Measurements from ENCODE around the gene PLA2G15.

Gene PLA2G15

GRCh38 chr16:68216240-68216639, 28.9 kb upstream of the PLA2G15 start:
- TF ChIP-seq, protein P1, sequence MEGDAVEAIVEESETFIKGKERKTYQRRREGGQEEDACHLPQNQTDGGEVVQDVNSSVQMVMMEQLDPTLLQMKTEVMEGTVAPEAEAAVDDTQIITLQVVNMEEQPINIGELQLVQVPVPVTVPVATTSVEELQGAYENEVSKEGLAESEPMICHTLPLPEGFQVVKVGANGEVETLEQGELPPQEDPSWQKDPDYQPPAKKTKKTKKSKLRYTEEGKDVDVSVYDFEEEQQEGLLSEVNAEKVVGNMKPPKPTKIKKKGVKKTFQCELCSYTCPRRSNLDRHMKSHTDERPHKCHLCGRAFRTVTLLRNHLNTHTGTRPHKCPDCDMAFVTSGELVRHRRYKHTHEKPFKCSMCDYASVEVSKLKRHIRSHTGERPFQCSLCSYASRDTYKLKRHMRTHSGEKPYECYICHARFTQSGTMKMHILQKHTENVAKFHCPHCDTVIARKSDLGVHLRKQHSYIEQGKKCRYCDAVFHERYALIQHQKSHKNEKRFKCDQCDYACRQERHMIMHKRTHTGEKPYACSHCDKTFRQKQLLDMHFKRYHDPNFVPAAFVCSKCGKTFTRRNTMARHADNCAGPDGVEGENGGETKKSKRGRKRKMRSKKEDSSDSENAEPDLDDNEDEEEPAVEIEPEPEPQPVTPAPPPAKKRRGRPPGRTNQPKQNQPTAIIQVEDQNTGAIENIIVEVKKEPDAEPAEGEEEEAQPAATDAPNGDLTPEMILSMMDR (IDR thresholded peaks at IDR 0.05) = no peak

DNA sequence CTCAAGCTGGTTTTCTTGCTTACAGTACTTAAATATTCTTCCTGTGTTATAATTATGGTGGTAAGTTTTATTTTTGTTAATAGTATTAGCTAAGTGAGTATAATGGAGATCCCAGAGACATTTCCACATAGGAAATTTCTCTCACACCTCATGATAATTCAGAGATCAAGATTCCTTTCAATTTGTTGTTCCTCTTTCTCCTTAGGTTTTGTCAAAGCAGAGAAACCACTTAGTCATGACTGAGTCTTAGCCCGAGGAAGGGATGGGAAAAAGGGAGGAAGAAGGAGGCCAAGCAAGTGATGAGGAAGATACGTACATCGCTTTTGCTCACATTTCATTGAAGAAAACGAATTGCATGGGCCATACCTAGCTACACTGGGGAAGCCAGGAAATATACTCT, 27.7 kb upstream of the PLA2G15 start:
- TF ChIP-seq, protein P1 (IDR thresholded peaks at IDR 0.05) = no peak

- TF ChIP-seq, protein P1 (IDR thresholded peaks at IDR 0.05) = no peak
These were observed 25.3 kb upstream of the PLA2G15 start for GRCh38 chr16:68219725-68220351.

DNA sequence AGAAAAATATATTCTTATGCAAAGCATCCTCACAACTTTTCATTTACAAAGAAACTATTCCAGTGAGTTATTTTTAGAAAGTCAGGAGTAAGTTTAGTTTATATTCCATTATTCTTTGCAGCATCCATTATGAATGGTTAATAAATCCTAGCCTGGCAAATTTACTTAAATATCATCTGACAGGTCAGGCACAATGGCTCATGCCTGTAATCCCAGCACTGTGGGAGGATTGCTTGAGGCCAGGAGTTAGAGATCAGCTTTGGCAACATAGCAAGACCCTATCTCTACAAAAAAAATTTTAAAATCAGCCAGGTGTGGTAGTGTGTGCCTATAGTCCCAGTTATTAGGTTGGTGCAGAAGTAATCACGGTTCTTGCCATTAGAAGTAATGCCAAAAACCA, 22.1 kb upstream of the PLA2G15 start:
- TF ChIP-seq, protein P1 (IDR thresholded peaks at IDR 0.05) = no peak

GRCh38 chr16:68226116-68226515, 19.1 kb upstream of the PLA2G15 start:
- TF ChIP-seq, protein P1 (IDR thresholded peaks at IDR 0.05) = no peak

DNA sequence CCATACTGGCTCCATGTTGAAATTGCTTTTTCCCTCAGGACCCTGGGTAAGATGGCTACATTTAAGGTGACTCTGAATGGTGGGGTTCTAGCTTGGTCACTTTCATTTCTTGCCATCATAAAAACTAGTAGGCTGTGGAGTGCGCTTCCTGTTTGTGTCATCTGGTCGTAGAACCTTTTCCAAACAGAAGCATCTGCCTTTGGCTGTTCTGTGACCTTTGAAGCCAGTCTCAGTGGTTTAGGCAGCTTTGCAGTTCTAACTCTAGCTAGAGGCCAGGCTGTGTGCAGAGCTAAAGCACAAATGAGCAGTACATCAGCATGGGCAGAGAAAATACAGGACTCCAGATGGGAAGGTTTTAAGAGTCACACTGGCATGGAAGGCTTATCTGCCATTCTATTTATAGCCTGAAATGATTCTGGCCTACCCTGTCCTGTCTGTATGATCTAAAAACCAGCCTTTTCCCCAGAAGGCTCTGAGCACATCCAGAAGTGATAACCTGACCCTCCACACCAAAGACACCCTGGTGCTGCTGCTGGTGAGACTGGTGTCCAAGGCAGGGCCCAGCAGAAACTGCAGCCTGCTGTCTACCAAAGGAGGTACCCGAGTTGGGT, 17.9 kb upstream of the PLA2G15 start:
- TF ChIP-seq, protein P1 (IDR thresholded peaks at IDR 0.05) = no peak

DNA sequence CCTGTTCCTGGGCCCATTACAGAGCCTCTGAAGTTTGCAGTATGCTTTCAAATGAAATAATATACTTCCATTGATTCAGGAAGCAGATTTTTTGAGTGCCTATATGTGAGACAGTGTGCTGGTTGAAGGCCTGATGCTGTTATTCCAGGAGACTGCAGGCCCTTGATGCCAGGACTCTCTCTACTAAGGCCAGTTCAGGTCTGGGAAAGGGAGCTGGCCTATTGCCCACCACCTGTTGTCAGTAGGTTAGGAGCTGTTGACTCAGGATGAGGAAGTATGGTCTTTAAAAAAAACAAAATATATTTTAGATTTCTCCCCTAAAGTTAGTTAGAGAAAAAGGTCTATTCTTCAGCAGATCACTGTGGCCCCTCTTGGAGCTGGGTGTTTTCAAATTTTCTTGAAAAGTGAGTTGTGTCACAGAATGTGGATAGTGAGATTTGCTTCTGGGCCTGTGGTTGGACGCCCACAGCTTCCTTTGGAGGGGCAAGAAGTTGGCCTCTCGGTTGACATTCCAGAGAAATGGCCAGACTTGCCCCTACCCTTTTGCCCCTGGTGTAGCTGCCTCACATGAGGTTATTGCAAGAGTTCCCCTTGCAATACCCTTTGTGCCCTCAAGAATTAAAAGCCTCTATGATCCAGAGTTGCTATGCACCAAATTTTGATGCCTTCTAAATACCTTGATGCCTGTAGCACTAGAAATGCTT, 17.2 kb upstream of the PLA2G15 start:
- TF ChIP-seq, protein P1 (IDR thresholded peaks at IDR 0.05) = no peak
